Measurements from ENCODE around the gene DISC1.
"Not testable (repeated sequence)": the region's sequence is repeated elsewhere in the genome, so short reads cannot be mapped to it uniquely, and the experiment has no call there.

DISC1 gene

DNA sequence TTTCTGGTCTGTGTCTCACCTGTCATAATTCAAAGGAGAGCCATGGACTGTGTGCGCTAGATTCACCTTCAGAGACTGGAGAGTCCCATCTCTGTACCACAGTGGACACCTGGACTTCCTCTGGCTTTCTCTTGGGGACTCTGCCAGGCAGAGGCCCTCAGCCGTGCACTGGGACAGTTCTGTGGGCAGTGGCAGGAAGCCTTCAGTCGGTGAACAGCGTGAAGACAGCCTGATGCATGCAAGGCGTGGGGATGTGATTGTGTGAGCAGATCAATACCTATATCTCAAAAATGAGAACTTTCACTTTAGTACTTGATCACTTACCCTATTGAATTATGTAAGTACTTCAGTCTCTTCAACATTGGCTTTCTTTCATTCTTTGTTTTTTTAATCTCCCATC is 245.3 kb downstream of the DISC1 start:
- in situ Hi-C loops (cut with MboI; ENCODE audit: low sequenced_read_pairs): loop anchor here (25.0 kb wide), 1 partner anchor 1365 kb away; no protein-coding TSS in a partner anchor

DNA sequence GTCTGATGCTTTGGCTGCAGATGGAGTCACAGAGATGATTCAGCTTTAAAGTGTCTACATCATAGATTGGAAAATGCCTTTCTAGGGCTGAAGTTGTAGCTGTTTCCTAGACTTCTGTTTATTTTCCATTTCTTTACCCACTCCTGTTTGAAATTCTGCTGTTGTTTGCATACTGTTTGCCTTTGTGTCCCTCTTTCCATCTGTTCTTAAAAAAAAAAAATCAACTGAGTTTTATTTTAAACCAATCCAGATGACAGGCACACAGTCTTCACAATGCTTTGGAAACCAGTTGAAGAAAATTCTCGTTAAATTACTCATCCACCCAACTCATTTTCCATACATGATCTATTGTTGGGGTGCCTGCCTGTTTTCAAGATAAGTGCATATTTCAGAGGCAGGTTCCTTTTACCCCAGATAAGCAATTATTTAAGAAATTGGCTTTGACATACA is 245.9 kb downstream of the DISC1 start:
- in situ Hi-C loops (cut with MboI; ENCODE audit: low sequenced_read_pairs): loop anchor here (25.0 kb wide), 1 partner anchor 1365 kb away; no protein-coding TSS in a partner anchor

GRCh38 chr1:231878737-231879136 is 252.1 kb downstream of the DISC1 start:
- in situ Hi-C loops (cut with MboI; ENCODE audit: low sequenced_read_pairs): no loop called here

DNA sequence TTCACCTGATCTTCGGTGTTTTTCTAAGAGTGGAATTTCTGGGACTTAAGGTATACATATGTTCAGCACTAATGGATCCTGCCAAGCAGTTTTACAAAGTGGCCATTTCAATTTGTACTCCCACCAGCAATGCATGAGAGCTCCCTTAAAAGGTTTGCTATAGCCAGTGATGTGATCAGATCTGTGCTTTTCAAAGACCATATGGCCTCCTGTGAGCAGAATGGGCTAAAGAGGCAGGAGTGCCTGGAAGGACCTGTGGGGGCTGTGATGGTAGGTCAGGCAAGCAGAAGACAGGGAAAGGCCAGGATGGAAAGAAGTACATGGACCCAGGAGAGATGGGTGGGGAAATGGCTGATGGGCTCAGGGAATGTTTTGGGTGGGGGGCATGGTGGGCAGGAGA is 252.7 kb downstream of the DISC1 start:
- in situ Hi-C loops (cut with MboI; ENCODE audit: low sequenced_read_pairs): no loop called here

- in situ Hi-C loops (cut with MboI; ENCODE audit: low sequenced_read_pairs): no loop called here
These were observed 255.7 kb downstream of the DISC1 start for GRCh38 chr1:231882333-231882732.

GRCh38 chr1:231882790-231883189 is 256.2 kb downstream of the DISC1 start:
- in situ Hi-C loops (cut with MboI; ENCODE audit: low sequenced_read_pairs): no loop called here

DNA sequence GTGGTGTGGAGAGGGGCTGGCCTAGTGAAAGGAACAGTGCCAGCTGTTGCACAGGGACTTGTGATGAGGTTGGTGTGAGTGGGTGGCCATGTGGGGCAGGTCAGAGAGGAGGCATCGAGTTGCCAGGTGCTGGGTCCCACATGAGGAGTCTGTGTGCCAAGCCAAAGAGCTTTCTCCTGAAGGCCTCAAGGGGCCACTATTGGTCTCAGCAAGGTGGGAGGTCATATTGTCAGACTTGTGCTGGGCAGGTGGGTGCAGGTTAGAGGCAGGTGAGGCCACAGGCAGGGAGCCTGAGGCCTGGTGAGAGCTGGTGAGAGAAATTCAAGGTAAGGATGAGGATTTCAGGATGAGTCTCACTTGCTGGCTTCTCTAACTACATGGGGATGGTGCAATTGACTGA is 256.8 kb downstream of the DISC1 start:
- in situ Hi-C loops (cut with MboI; ENCODE audit: low sequenced_read_pairs): no loop called here

DNA sequence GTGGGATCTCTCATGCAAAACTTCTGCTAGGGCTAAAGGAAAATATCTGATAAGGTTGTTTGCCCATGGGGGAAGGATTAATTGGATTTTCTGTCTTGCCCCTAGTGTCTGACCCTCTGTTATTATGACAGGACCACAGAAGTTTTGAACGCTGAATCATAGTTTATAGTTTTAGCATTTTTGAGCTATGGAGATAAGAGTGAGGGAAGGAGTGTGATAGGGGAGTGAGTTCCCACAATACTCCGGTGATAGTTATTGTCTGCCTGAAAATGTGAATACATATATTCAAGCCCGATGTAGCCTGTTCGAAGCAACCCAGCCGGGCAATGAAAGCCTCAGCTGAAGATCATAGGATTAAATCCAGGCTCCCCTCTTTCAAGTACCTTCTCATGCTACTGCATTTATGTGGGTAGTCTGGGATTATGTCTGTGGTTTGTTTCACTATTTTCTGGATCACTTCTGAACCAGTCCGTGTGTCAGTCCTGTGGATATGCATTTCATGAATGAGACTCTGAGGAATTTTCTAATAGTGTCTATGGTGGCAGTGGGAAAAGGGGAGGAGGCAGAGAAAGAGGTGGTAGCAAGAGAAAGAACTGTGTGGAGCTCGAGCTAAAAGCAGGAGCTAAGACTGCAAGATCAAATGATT is 258.7 kb downstream of the DISC1 start:
- in situ Hi-C loops (cut with MboI; ENCODE audit: low sequenced_read_pairs): no loop called here

DNA sequence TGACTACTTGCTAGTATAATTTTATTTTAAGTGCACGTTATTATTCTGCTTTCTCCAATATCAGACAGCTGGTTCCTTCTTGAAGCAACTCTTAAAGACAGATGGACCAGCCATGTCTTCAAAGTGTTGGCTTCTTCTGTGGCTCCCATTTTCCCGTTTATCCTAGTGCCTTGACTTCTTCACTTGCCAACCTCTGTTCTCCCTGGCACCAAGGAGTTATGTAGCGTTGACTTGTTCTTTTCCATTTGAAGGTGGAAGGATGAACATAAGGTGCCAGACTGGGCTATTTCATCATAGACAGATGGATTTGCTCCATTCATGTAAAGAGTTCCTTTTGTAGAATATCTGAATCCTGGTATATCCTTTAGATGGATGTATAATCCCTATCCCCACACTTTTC is 260.6 kb downstream of the DISC1 start:
- in situ Hi-C loops (cut with MboI; ENCODE audit: low sequenced_read_pairs): no loop called here

GRCh38 chr1:231887866-231888265 is 261.3 kb downstream of the DISC1 start:
- in situ Hi-C loops (cut with MboI; ENCODE audit: low sequenced_read_pairs): no loop called here

DNA sequence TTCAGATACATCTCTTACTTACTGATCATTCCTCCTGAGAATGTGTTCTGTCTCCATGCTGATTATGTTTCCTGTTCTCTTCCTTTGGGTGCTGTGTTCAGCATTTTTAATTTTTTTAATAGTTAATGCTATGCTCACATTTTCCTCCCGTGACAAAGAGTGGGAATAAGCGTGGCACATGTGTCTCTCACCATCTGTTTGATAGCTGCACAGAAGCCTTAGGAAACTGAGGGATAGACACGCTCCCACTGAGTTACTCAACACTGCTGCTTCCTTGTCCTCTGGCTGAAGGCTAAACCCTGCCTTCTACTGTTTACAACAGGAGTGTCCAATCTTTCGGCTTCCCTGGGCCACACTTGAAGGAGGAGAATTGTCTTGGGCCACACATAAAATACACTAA is 264.2 kb downstream of the DISC1 start:
- in situ Hi-C loops (cut with MboI; ENCODE audit: low sequenced_read_pairs): no loop called here

- in situ Hi-C loops (cut with MboI; ENCODE audit: low sequenced_read_pairs): no loop called here
These were observed 267.0 kb downstream of the DISC1 start for GRCh38 chr1:231893400-231894102.

- in situ Hi-C loops (cut with MboI; ENCODE audit: low sequenced_read_pairs): no loop called here
These were observed 270.2 kb downstream of the DISC1 start for GRCh38 chr1:231896806-231897205.

GRCh38 chr1:231899046-231899445 is 272.5 kb downstream of the DISC1 start:
- in situ Hi-C loops (cut with MboI; ENCODE audit: low sequenced_read_pairs): no loop called here

GRCh38 chr1:231899713-231900435 is 273.3 kb downstream of the DISC1 start:
- in situ Hi-C loops (cut with MboI; ENCODE audit: low sequenced_read_pairs): no loop called here

- in situ Hi-C loops (cut with MboI; ENCODE audit: low sequenced_read_pairs): no loop called here
These were observed 277.0 kb downstream of the DISC1 start for GRCh38 chr1:231903586-231904081.

GRCh38 chr1:231907310-231907709 is 280.7 kb downstream of the DISC1 start:
- in situ Hi-C loops (cut with MboI; ENCODE audit: low sequenced_read_pairs): not testable (repeated sequence)

DNA sequence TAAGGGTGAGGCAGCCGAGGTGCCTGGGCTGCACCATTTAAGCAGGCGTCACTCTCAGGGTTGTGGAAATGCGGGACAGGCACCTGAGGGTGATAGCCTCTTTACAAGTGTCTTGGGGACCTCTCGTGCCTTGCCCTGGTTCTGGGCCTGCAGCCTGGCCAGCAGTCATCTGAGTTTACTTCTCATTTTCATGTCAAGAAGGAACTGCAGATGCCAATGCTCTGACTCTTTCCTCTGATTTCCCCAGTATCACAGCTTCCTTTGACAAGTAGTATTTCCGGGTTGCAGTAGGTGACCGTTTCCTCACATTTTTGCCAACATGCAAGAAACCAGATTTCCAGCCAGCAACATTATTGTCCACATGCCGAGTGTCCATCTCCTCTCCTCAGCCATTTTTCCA is 286.9 kb downstream of the DISC1 start:
- in situ Hi-C loops (cut with MboI; ENCODE audit: low sequenced_read_pairs): no loop called here

GRCh38 chr1:231918239-231919015 is 291.8 kb downstream of the DISC1 start:
- in situ Hi-C loops (cut with MboI; ENCODE audit: low sequenced_read_pairs): no loop called here

DNA sequence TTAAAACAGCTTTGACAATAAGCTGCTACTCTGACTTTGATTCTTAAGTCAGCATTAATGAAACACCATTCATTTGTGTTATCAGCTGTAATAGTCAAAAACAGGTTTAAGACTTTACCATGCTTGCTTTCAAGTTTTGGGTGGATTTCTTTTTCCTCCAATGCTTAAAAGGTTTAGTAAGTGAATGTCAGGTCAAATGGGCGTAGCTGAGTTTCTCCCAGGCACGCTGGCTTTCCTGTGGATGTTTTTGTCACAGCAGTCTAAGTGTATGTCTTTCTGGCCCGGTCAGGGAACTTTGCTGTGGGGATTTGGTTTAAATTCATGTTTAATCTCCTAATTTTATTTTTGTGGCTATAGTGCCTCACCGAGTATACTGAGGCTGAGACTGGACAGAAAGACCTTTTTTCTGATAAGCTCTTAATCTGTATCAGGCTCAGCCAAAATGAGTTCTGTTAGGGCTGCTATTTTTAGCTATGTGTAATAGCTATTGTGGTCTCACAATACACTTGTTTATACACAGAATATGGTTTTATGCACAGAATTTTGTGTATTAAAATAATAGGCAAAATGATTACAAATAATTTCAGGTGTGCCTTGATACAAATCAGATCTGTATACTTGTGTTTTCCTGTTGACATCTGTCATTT is 292.8 kb downstream of the DISC1 start:
- in situ Hi-C loops (cut with MboI; ENCODE audit: low sequenced_read_pairs): no loop called here
